HCT116 (cell line): ENCODE measurements around the gene SHISA6.

Experiments used
- CTCF ChIP-seq, 3 experiments: fragments of 200-600 bp in 1 of 3; sonication (generic) in 1 of 3; IDR thresholded peaks in 2 of 3; conservative IDR thresholded peaks in 1 of 3; 2 replicates each; pipeline ENCODE4 v1.5.1; 2012 to 2017; ENCODE audit warnings: low read depth in 2 of 3, low read length in 2 of 3, antibody characterized with exemption in 1 of 3, borderline replicate concordance in 1 of 3, control low read depth in 1 of 3, mild to moderate bottlenecking in 1 of 3, mixed read lengths in 1 of 3, mixed run types in 1 of 3, moderate library complexity in 1 of 3; ENCODE audit not compliant: insufficient read depth in 1 of 3
- EZH2phosphoT487 ChIP-seq: fragments of 200-600 bp; IDR thresholded peaks from 2 replicates; pipeline ENCODE4 v1.6.1; 2018; ENCODE audit warnings: antibody characterized with exemption, borderline replicate concordance
- POLR2A ChIP-seq: IDR thresholded peaks from 2 replicates; pipeline ENCODE4 v1.7.0; 2011; ENCODE audit warnings: borderline replicate concordance; ENCODE audit not compliant: insufficient read depth, insufficient read length; ENCODE audit errors: extremely low read depth
- SP1 ChIP-seq: IDR thresholded peaks from 2 replicates; pipeline ENCODE4 v1.6.1; 2012; ENCODE audit warnings: low read depth

GRCh38 chr17:11353601-11354000 lies 112.6 kb downstream of the SHISA6 start:
- TF ChIP-seq SP1 (no peak), CTCF (IDR thresholded peaks at IDR 0.05 in 2 of 3, conservative IDR thresholded peaks at IDR 0.05 in 1 of 3; ENCODE audit: borderline replicate concordance in 1 of 3, insufficient read depth in 1 of 3, low read depth in 2 of 3, low read length in 2 of 3) (no peak), EZH2phosphoT487 (no peak), POLR2A (no peak)
